ENCODE results near the gene SHC4.
"Not testable (repeated sequence)": the region's sequence is repeated elsewhere in the genome, so short reads cannot be mapped to it uniquely, and the experiment has no call there.

The SHC4 gene

GRCh38 chr15:48916721-48917120 is 47.0 kb downstream of the SHC4 start:
- DNase-seq = no peak

- DNase-seq = no peak
Observed at GRCh38 chr15:48915861-48916260, 47.9 kb downstream of the SHC4 start.

- no peak for DNase-seq
Observed at GRCh38 chr15:48914717-48915116, 49.0 kb downstream of the SHC4 start.

GRCh38 chr15:48913141-48913540 is 50.6 kb downstream of the SHC4 start:
- DNase-seq = no peak

- DNase-seq = not testable (repeated sequence)
Observed at GRCh38 chr15:48910554-48910953, 53.2 kb downstream of the SHC4 start.

GRCh38 chr15:48909313-48909712 is 54.4 kb downstream of the SHC4 start:
- not testable (repeated sequence) for DNase-seq

GRCh38 chr15:48905847-48906246 is 57.9 kb downstream of the SHC4 start:
- no peak for DNase-seq

GRCh38 chr15:48905216-48905615 is 58.5 kb downstream of the SHC4 start:
- no peak for DNase-seq

- DNase-seq = no peak
Observed at GRCh38 chr15:48904758-48905157, 59.0 kb downstream of the SHC4 start.

GRCh38 chr15:48899793-48900192 is 63.9 kb downstream of the SHC4 start:
- DNase-seq = no peak

- DNase-seq = no peak
Observed at GRCh38 chr15:48898446-48898845, 65.3 kb downstream of the SHC4 start.

GRCh38 chr15:48898032-48898431 is 65.7 kb downstream of the SHC4 start:
- no peak for DNase-seq

- no peak for DNase-seq
Observed at GRCh38 chr15:48896869-48897814, 66.6 kb downstream of the SHC4 start.

GRCh38 chr15:48893311-48893710 is 70.4 kb downstream of the SHC4 start:
- no peak for DNase-seq

- DNase-seq = no peak
Observed at GRCh38 chr15:48891232-48891765, 72.4 kb downstream of the SHC4 start.

GRCh38 chr15:48890375-48890972 is 73.2 kb downstream of the SHC4 start:
- no peak for DNase-seq

- no peak for DNase-seq
Observed at GRCh38 chr15:48889925-48890324, 73.8 kb downstream of the SHC4 start.

- DNase-seq = no peak
Observed at GRCh38 chr15:48888836-48889235, 74.9 kb downstream of the SHC4 start.

- no peak for DNase-seq
Observed at GRCh38 chr15:48888191-48888590, 75.5 kb downstream of the SHC4 start.

- DNase-seq = no peak
Observed at GRCh38 chr15:48887144-48887543, 76.6 kb downstream of the SHC4 start.

- no peak for DNase-seq
Observed at GRCh38 chr15:48883699-48884098, 80.0 kb downstream of the SHC4 start.

- no peak for DNase-seq
Observed at GRCh38 chr15:48880070-48880634, 83.6 kb downstream of the SHC4 start.
